T-helper 22 cell (primary cell): ENCODE measurements around the gene BPGM.

ENCODE experiments used
- DNase-seq: peaks from one replicate; pipeline ENCODE4 v3.0.0-alpha.2; 2020; ENCODE audit warnings: low read depth

BPGM gene

DNA sequence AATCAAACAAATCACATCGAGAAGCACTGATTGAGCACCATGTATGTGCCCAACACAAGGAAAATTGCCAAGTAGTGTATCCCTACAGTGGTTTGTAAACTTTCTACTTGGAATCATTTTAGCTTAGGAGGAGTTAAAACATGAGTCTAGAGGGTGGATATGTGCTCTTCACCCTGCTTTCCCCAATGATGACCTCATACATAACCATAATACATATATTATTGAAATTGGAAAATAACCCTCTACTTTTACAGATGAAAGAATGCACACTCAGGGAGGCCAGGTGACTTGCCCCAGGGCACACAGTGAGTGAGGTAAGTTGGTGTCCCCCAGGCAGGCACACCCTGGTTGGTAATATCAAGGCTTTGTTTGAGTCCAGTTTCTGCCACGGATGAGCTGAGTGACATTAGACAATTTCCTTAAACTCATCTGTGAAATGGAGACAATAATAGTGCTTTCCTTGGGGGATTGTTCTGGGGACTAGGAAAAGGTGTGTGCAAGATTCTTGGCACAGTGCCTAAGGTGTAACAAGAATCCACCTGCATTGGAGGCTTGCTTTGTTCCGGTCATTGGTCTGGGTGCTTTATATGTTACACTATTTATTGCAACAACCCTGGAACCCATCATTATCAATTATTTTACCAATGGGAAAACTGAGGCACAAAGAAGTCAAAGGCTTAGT, 50.7 kb downstream of the BPGM start:
- no peak for DNase-seq

DNA sequence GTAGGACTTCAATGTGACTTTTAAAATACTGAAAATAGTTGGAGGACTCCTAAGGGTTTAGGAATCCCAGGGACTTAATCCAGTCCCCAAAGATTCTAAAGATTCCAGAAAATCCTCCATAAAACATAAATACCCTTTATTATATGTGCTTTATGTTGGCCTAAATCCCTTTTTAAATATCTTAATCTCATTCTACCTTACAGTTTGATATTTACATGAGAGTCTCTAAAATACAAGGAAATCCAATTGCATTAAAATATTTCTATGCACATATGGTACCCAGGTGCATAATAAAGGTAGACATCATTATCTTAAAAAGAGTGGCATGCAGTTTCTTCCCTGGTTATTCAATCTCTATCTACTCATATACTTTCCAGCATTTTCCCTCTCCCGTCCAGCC, 51.8 kb downstream of the BPGM start:
- no peak for DNase-seq

DNA sequence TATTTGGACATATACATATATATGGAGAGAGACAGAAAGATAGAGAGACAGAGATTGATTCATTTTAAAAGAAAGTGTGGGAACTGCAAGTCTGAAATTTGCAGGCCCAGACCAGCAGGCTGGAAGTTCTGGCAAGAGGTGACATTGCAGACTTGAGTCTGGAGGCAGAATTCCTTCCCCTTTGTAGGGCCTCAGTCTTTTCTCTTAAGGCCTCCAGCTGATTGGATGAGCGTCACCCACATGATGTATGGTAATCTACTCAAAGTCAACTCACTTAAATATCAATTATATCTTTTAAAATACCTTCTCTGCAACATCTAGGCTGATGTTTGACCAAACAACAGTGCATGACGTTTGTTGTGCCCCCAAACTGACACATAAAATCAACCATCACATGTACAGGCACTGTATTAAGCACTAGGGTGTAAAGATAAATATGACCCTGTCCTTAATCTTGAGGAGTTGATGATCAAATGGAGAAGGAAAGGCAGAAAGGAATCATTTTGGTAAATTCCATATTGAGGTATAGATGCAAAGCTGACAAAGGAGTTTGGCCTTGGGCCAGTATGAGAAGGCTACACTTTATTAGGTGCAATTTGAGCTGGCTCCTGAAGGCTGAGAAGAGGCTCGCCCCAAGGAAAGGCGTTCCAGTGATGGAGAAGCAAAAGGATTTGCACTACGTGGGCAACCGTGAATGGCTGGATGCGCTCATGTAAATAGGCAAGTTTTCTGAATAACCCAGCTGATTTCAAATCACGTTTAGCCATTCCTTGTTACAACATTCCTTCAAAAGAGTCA, 52.6 kb downstream of the BPGM start:
- no peak for DNase-seq

DNA sequence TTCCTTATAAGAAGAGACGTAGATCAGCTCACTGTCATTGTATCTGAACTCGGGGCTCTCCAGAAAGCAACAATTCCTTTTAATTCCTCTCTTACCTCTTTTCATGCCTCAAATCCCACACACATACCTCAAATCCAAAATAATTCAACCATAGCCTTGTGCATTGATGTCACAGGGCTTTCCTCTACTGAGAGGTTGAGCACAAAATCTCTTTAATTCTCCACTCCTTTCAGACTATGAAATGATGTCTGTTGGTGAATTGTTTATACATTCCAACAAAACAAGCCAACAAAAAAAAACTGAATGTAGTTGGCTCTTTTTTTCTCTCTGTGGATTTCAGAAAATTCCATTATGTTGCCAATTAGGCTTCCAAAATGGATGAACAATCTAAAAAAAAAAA, 53.2 kb downstream of the BPGM start:
- no peak for DNase-seq

DNA sequence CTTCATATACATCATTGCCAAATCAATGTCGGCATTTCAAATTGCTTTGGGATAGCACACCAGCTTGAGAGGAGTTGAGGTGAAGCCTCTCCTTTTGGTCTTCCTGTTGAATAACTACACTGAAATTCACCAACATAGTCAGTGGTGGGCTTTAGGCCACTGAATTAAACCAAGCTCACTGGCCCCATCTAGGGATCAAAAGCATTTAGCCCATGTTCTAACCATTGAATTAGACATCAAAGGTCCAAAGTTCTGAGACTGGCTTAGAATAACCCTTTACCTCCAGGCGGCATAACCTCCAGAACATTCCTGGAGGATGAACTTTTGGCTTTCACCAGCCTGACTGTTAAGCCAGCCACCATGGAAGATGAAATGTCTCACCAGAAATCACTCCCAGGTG, 54.6 kb downstream of the BPGM start:
- no peak for DNase-seq

DNA sequence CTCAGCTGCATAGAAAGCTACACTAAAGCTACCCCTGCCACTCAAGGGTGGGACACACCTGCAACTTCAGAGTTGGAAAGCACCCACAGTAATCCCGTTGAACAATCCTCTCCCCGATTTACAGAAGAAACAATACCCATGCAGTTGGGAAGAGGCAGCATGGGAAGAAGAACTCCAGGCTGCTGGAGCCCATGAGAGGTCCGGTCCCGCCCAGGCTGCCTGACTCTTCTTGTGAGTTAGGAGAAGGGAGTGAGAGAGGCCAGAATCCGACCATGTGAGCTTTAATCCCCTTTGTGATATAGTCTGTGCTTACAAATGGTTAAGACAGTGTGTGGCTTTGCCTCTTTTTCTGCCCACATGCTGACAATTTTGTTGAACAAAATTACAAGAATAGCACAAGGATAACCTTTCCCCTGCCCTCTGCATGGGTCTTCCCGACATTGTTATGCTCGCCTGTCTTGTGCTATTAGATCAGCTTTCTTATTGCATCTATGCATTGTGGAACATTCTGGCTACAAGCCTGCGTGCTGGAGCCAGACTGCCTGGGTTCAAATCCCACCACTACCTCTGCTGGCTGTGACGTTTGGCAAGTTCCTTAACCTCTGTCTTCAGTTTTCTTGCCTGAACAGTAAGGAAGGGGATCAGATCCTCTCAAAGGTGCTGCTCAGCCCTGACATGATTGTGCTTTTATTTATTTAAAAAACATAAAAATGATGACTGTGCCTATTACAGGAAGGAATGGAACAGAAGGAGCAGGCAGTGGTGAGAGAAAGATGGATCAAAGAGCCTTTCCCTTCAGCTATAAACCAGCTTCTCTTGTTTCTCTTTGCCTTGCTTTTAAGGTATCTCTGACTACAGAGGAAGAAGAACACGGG, 56.0 kb downstream of the BPGM start:
- DNase-seq = no peak

DNA sequence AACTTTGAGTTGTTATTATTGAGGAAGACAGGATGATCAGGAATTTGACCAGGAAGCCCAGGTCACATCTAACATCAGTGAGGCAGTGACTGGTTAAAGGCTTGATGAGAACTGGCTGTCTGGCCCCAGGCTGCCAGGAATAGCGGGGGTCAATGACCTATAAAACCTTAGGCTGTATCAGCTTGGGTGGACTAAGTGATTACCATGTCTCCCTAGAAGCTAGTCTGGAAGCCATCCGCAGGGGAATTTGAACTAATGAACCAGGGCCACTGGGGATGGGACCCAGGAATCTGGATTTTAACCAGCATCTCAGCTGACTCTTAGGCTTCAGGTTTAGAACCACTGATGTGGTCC, 56.6 kb downstream of the BPGM start:
- no peak for DNase-seq

DNA sequence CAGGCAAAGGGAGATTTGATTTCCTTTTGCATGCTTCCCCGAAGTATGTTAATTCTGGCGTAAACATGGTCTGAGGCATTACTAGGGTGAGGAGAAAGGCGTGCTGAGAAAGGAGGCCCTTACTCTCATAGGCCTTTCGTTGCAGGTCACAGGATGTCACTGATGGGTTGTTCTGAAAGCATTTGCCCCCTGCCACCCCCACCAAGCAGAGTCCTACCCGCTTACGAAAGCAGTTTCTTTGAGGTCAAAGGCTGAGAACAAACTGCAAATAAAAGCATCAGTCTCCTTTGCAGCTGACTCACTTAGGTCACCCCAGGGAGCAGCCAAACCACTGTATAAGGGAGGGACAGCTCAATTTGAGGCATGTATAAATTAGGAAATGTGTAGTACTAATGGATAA, 57.1 kb downstream of the BPGM start:
- DNase-seq = no peak

DNA sequence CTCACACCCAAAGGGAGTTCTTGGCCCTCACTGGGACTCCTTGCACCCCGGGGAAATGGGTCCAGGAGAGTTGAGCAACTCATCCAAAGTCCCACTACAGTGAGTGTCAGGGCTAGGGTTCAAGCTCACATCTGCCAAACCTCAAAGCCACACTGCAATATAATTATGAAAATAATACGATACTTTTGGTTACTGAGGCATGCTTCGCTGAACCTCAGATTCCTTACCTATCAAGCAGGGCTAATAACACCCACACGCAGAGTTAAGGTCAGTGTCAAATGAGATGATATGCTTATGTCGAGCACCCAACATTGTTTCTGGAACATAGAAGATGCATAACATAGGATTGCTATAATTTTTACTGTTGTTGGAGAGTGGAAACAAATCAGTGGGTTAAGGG, 58.2 kb downstream of the BPGM start:
- DNase-seq = no peak

DNA sequence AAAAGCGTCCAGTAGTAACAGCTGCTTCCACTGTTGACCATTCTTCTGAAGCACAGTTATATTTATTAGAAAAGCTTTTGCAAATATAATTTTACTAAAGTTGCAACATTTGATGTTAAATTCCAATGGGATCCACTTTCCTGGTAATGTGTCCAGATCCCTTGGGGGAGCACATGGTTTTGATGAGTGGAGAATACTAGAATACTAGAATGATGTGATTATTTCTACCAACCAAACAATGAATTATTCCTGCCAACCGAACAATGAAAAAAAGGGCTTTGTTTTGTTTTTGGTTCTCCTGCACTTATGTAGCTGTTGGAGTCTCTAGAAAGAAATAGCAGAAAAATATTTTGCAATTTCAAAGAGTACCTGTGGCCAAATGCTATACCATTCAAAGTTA, 59.1 kb downstream of the BPGM start:
- no peak for DNase-seq

DNA sequence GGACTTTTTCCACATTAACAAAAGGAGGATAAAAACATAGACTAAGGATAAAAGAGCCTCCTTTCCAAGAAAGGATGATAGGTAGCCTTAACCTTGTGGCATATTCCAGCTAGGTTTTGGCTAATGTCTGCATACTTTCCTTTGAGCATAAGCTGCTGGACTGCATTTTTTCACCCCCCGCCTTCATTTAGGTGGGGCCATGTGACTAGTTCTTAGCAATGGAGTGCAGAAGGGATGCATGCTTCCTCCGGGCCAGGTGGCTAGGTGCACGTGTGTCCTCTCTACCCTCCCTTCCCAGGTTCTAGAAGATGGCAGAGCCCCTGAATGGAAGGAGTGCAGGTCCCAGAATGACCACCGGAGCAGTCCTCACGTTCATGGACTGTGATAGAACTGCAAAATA, 59.8 kb downstream of the BPGM start:
- DNase-seq = no peak

DNA sequence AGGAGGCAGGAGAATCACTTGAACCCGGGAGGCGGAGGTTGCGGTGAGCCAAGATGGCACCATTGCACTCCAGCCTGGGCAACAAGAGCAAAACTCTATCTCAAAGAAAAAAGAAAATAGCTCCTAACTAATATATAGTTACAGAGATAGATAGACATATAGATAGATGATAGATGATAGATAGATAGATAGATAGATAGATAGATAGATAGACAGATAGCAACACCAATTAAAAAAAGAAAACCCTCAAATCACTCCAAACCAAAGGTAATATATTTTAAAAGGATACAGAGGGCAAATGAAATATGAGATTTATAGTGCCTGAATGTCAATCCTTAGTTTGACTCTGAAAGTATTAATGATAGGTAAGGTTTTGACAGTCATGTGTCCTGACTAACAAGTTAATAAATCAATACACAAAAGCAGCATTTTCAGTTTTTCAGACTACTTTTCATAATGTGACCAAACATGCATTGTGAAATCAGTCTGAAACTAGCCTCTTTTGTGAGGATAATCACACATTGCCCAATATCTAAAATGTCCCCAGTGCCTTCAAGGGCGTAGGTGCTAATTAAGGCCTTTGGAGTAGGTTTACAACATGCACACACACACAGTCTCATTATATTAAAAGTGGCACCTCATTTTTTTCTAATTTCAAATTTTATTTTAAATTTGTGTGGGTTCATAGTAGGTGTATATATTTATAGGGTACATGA, 61.2 kb downstream of the BPGM start:
- no peak for DNase-seq

DNA sequence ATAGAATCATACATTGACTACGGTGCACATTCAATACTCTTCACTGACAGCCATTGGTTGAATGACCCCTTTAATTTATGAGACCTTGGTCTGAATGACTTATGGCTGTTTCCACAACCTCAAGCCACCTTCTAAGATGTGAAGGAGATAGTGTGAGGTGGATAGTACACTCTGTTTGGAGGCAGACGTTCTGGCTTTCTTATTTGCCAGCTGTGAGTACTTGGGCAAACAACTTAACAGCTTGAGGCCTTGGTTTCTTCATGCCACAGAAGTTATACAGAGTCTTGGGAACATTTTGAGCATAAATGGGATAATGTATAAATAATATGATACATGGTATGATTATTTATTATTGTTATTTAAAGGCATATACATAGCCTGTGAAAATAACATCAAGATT, 62.0 kb downstream of the BPGM start:
- no peak for DNase-seq

DNA sequence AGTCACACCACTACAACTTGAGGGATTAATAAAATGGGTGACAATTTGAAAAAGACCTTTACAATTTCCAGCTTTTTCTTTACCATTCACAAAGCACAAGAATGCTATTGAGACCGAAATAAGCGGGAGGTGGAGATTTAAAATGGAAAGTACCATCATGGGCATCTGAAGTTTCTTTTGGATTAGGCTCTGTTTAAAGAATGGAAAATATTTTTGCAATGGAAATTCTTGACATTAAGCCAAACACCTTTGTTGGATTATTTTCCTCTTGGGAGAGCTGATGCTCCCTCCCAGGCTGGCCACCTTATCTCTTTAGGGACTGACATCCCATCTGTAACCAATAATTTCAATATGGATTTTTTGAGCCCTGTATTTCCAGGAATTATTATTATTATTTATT, 62.5 kb downstream of the BPGM start:
- DNase-seq = no peak

DNA sequence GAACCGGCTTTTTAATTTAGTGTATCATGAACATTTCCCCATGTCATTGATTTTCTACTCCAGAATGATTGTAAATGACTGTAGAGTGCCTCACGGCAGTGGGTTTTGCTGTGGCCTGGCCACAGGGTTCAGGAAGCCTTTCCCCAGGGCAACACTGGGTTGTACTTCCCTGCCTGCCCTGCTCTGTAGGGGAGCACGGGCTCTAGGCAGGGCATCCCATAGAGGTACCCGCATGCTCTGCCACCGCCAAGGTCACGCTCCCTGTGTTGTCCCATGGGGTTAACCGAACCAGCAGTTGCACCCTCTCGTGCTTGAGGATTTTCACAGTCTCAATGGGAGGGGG, 63.8 kb downstream of the BPGM start:
- DNase-seq = no peak

DNA sequence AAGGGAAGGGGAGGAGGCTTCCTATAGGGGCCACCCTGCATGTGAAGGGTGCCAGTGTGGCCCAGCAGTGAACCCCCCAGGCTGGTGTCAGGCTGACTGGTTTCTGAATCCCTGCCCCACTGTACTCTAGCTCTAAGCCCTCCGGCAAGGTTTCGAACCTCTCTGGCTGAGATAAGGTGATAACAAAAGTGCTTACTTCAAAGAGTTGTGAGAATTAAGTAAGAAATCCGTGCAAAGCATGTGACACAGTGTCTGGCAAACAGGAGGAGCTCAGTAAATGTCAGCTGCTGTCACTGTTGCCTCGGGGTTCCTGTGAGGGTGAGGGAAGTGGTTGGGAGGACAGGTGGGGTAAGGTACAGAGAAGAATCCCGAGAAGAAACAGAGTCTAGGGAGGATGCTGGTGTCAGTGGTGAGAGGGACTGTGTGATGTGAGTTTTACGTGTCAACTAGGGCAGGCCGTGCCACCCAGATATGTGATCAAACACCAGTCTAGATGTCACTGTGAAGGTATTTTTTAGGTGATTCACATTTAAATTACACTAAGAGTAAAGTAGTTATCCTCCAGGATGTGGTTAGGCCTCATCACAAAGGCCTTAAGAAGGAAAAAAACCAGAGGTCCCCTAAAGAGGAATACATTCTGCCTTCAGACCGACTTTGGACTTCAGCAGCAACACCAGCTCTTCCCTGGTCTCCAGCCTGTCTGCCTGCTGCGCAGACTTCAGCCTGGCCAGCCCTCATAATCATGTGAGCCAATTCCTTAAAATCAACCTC, 64.4 kb downstream of the BPGM start:
- peak; percentile 54 for DNase-seq

DNA sequence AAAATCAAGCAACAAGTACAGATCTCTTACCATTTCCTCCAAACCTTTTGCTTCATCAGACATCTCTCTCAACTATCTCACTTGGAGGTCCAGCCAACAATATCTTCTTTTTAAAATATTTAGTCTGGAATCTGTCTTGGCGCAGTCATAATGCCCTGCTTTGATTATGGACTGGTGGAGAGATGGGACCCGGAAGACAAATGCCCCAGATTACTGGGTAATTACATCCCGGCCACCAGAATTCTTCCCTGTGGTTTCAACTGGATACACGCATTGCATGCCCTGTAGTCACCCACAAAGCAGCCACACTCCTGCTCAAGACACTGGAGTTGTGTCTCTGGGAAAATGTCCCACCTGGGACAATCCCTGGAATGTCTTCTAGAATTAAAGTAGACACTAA, 65.5 kb downstream of the BPGM start:
- no peak for DNase-seq

DNA sequence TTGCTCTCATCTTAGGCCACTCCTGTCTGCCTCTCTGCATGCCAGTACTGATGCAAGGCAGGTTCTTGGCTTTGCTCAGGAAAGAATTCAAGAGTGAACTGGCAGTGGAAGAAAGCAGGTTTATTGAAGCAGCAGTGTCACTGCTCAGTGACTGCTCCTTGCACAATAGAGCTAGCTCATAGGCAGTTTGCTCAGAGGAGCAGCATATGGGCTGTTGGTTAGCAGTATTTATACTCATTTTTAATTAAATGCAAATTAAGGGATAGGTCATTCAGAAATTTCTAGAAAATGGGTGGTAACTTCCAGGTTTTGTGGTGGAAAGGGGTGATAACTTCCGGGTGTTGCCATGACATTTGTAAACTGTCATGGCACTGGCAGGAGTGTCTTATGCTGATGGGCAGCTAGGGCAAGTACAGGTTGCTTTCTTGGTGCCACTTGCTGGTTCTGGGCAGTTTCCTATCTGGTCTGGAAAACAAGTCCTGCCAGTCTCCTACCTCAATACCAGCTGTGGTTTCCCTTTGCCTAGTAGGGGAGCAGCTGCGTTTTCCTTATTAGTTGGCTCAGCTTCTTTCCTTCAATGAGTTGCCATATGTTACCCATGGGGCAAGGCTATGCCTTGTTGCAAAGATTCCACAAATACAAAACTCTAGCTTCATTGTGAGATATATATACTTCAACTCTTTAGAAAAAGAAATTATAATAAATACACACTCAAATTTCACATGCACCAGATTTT, 68.0 kb downstream of the BPGM start:
- no peak for DNase-seq

DNA sequence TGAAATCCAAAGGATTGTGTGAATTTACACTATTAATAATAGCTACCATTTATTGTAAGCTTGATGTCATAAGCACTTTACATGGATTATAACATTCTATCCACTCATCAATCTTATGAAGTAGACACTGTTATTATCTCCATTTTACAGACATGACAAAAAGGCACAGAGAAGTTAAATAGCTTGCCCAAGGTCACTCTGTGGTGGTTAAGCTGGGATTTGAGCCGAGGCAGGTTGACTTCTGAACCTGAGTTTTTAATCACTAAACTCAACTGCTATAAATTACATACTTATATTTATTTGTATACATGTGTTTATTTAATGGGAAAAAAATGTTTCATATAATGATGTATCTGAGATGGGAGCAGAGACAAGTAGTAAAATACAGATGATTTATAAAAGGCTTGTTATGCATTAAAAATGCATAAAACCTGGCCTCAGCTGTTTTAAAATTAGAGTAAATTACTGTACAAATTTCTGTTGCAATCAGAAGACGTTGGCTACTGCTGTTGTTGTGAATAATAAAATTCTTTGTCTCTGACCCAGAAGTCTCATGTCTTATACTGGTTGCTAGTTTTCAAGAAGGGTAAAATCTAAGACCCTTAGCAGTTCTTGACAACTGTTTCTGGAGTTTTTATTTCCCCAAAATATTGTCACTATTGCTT, 71.7 kb downstream of the BPGM start:
- no peak for DNase-seq
